Hematopoietic multipotent progenitor cell treated with erythropoietin and hydrocortisone succinate and interleukin-3 and kit ligand, for 15 days (in vitro differentiated cells): Measurements from ENCODE around the gene BARX2.

Experiments used
- DNase-seq: peaks from one replicate; pipeline ENCODE4 v3.0.0-alpha.2; 2015; ENCODE audit warnings: low spot score

The BARX2 gene

GRCh38 chr11:129440028-129440713 lies 64.5 kb downstream of the BARX2 start:
- no peak for DNase-seq

- DNase-seq = no peak
Observed at GRCh38 chr11:129442171-129442570, 66.5 kb downstream of the BARX2 start.

DNA sequence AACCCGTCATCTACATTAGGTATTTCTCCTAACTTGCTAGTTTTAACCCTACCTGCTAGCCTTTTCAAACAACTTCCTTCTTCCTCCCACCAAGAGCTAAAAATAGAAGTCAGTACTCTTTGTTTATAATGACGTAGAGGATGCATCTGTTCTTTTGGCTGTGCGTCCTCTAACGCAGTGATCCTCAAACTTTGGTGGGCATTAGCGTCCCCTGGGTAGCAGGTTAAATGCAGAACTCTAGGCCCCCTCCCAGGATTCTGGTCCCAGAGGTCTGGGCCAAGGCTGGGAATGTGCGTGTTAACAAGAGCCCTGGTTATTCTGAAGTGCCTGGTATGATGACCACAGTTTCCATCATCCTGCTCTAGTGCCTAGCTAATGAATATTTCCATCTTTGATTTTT lies 67.6 kb downstream of the BARX2 start:
- DNase-seq = no peak

GRCh38 chr11:129444274-129444673 lies 68.6 kb downstream of the BARX2 start:
- no peak for DNase-seq

DNA sequence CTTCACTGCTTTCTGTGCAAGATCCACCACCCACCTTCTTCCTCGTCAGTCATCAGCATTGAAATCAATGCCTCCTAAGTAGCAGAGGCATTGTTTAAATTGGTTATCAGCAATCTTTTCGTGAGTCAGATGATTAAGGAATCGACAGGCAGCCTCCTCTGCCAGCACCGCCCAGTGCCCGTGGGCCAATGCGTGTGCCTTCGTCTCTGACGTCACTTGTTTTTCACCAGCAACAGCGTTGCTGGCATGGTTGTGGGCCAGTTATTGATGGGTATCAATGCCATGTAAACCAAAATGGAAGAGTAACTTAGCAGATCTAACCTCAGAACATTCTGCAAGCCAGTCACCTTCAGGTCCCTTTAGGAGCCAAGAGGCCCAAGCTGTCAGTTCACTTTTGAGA lies 69.6 kb downstream of the BARX2 start:
- no peak for DNase-seq

DNA sequence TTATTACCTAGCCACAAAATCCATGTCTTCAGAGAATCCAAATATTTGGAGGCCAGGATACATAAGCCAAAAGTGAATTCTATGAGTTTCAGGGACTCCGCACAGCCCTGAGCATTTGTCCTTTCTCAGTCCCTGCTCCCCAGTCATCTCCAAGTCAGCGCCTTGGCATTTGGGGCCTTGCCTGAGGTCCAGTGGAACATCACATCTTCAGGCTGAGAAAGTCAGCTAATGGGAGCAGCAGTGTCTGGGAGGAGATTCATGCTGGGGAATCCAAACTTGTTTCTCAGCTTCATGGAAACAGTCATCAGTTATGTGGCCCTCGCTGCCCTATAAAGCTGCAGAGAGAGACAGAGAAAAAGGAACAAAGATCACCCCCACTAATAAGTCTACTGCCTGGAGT lies 70.9 kb downstream of the BARX2 start:
- no peak for DNase-seq

GRCh38 chr11:129447654-129448239 lies 72.1 kb downstream of the BARX2 start:
- DNase-seq = no peak

GRCh38 chr11:129451524-129451923 lies 75.9 kb downstream of the BARX2 start:
- DNase-seq = no peak

DNA sequence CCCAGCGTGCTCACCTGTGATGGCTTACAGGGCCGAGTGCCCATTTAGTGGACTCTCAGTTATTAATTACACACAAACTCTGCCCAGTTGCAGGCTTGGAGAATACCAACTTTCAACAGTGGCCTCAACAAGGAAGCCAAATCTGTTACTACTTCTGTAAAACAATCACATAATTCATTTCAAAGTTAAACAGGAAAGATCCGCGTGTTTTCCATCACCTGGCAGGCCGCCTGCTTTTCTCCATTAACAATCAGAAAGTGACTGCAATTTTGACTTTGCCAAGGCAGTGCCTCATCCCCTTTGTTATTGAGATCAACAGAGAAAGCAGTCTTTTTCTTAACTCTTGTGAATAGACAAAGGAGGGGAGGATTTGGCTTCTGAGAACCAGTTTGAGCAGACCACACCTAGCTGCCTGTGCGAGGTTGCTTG lies 77.7 kb downstream of the BARX2 start:
- no peak for DNase-seq

DNA sequence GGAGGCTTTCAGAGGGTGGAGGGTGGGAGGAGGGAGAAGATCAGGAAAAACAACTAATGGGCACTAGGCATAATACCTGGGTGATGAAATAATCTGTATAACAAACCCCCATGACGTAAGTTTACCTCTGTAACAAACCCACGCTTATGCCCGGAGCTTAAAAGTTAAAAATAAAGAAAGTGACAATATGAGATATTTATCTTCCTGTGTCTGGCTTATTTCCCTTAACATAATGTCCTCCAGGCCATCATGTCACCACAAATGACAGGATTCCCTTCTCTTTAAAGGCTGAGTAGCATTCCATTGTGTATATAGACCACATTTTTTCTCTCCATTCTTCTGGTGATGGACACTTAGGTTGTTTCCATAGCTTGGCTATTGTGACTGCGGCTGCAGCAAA lies 79.5 kb downstream of the BARX2 start:
- DNase-seq = no peak

- no peak for DNase-seq
Observed at GRCh38 chr11:129455756-129456655, 80.4 kb downstream of the BARX2 start.

- DNase-seq = no peak
Observed at GRCh38 chr11:129457321-129457720, 81.7 kb downstream of the BARX2 start.

DNA sequence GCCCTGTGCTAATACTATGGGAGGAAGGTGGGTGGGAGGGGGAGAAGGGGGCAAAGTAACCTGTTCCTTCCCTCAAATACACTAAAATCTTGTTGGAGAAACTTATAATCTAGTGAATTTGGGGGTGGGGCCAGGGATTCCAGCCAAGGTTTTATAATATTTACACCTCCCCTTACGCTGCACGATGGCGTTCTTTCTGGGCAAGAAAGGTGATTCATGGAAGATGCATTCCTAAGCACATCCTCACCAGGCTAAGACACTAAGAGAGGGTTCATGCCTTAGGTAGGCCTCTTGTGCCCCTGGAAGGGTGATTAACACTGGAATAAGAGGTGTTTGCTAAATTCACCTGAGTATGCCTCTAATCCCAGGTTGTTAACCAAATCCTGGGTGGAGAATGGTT lies 82.6 kb downstream of the BARX2 start:
- DNase-seq = no peak

DNA sequence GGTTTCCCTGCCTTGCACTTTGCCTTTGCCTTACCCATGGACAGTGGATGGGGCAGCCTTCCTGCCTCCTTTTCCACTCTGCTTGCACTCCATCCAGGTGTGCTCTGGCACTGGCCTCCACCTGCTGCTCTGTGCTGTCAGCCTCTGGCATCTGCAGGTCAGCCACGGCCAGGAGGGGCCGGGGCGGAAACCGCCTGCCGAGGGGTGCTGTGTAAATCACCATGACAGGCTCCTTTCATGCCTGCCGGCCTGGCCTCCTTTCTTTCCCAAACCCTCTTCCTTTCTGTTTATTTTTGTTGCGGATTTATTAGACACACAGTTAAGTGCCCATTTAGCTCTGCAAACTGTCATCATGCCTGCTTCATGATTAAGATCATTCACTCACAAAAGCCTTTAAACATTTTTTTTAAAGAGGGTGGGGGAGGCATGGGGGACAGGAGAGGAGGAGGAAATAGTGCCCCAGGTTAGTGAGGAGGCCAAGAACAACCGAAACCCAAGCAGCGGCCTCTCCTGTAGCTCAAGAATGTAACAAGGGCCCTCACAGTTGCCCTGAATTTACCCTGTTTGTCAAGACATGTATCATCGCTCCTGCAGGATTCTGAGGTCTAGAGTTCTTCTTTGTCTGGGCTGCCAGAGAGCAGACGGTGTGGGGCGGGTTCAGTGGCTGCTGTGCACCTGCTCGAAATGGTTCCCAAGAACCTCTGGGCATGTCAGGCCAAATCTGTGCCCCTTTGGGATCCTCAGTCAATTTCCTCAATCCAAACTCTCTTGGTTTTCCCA lies 83.3 kb downstream of the BARX2 start:
- DNase-seq = no peak

DNA sequence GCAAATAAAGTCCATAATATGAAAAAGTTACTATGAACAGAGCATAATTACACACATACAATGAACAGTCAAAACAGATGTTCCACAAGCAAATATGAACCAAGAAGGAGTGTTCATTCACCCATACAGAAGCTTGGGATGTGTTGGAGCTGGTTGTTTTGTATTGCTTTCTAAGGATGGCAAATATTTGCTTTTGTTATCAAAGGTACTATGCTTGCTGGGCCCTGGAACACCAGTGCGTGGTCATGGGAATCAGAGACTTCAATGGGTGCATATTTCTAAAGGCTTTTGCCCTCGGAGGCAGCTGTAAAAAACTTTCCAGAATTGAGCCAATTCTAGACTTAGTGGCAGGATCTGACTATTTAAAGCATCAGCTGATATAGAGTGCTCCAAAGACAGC lies 85.1 kb downstream of the BARX2 start:
- DNase-seq = no peak

DNA sequence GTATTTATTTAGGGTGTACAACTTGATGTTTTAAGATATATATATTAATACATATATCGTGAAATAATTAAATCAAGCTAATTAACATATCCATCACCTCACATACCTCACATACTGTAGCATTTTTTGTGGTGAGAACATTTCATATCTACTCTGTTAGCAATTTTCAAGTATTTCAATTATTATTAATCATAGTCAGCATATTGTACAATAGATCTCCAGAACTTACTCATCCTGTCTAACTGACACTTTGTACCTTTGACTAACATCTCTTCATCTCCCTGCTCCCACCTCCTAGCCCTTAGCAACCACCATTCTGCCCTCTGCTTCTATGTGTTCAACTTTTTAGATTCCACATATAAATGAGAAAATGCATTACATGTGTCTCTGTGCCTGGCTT lies 108.4 kb downstream of the BARX2 start:
- no peak for DNase-seq

GRCh38 chr11:129489249-129489648 lies 113.6 kb downstream of the BARX2 start:
- DNase-seq = no peak

GRCh38 chr11:129490004-129490403 lies 114.4 kb downstream of the BARX2 start:
- no peak for DNase-seq

GRCh38 chr11:129493746-129494145 lies 118.1 kb downstream of the BARX2 start:
- DNase-seq = no peak
